Erythroblast (primary cell): ENCODE measurements around the gene LY6G6C.

Experiments
- GATA1 ChIP-seq: IDR thresholded peaks from 2 replicates; pipeline ENCODE4 v1.6.1; 2011; ENCODE audit warnings: low read depth, mild to moderate bottlenecking, control low read depth, low read length, moderate library complexity
- POLR2A ChIP-seq: IDR thresholded peaks from 2 replicates; pipeline ENCODE4 v1.6.1; 2011; ENCODE audit warnings: mild to moderate bottlenecking, low read length

DNA sequence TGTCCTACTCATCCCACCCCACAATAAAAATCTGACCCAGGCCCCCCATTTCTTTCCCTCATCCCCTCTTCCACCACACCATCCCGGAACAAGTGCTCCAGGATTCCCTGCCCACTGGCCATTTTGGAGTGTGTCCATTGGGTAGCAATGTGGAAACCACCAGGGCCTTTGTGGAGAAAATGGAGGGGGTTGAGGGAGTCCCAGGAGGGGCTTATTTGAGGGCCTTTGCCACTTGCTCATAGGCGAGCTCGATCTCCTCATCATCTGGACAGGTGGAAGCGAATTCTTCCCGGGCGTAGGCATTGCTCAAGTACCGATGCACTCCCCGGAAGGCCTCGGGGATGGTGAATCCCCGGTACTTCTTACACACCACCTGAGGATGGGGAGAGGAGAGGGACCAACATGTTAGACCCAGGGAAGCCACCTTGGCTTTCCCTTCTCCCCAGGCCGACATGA is 9.1 kb upstream of the LY6G6C start:
- TF ChIP-seq POLR2A = no peak
- TF ChIP-seq GATA1 = no peak
